HepG2 (cell line): Measurements from ENCODE around the gene GCLM. TPM values are rescaled to one million over a fixed set of nuclear protein-coding genes. Genes with fewer than 3 reads are reported as not detected.

Experiments
- CEBPG ChIP-seq: IDR thresholded peaks from 2 replicates; pipeline ENCODE4 v1.6.1; 2016
- GPN1 ChIP-seq: sonication (generic); formaldehyde crosslinking; IDR thresholded peaks from 2 replicates; pipeline ENCODE4 v1.5.1; 2020; ENCODE audit warnings: missing genetic modification reagents, borderline replicate concordance
- HDAC1 ChIP-seq: sonication (generic); formaldehyde crosslinking; IDR thresholded peaks from 2 replicates; pipeline ENCODE4 v1.5.1; 2020; ENCODE audit warnings: mild to moderate bottlenecking, missing genetic modification reagents
- HES4 ChIP-seq: sonication (generic); formaldehyde crosslinking; IDR thresholded peaks from 2 replicates; pipeline ENCODE4 v1.9.0; 2021; ENCODE audit warnings: mild to moderate bottlenecking, missing genetic modification reagents, borderline replicate concordance
- HNRNPLL ChIP-seq: fragments of 200-400 bp; formaldehyde crosslinking; IDR thresholded peaks from 2 replicates; pipeline ENCODE4 v1.6.1; 2017; ENCODE audit warnings: mild to moderate bottlenecking, low read depth, low read length; ENCODE audit not compliant: poor library complexity, severe bottlenecking
- KMT2A ChIP-seq: sonication (generic); formaldehyde crosslinking; IDR thresholded peaks from 2 replicates; pipeline ENCODE4 v1.4.0; 2020; ENCODE audit warnings: missing genetic modification reagents
- NBN ChIP-seq: fragments of 450-650 bp; conservative IDR thresholded peaks from 2 replicates; pipeline ENCODE4 v1.6.1; 2017
- SRY ChIP-seq: sonication (generic); formaldehyde crosslinking; IDR thresholded peaks from 2 replicates; pipeline ENCODE4 v1.8.0; 2022; ENCODE audit warnings: mild to moderate bottlenecking, missing genetic modification reagents
- TBP ChIP-seq: sonication (generic); formaldehyde crosslinking; IDR thresholded peaks from 2 replicates; pipeline ENCODE4 v1.5.0; 2020; ENCODE audit warnings: missing genetic modification reagents
- YY1 ChIP-seq: IDR thresholded peaks from 2 replicates; pipeline ENCODE4 v1.6.1; 2011; ENCODE audit warnings: low read length, low read depth, moderate library complexity, mild to moderate bottlenecking; ENCODE audit not compliant: insufficient read depth, insufficient replicate concordance
- ZNF101 ChIP-seq: sonication (generic); formaldehyde crosslinking; IDR thresholded peaks from 2 replicates; pipeline ENCODE4 v1.4.0; 2020; ENCODE audit warnings: mild to moderate bottlenecking, low read depth, missing genetic modification reagents, borderline replicate concordance
- ZNF33B ChIP-seq: sonication (generic); formaldehyde crosslinking; IDR thresholded peaks from 2 replicates; pipeline ENCODE4 v1.5.1; 2020; ENCODE audit warnings: mild to moderate bottlenecking, missing genetic modification reagents
- ZNF484 ChIP-seq: sonication (generic); formaldehyde crosslinking; IDR thresholded peaks from 2 replicates; pipeline ENCODE4 v1.5.1; 2020; ENCODE audit warnings: mild to moderate bottlenecking, low read depth, missing genetic modification reagents, borderline replicate concordance
- ZNF546 ChIP-seq: sonication (generic); formaldehyde crosslinking; conservative IDR thresholded peaks from 2 replicates; pipeline ENCODE4 v1.8.1; 2023; ENCODE audit warnings: mild to moderate bottlenecking, missing genetic modification reagents
- ZNF572 ChIP-seq: sonication (generic); formaldehyde crosslinking; IDR thresholded peaks from 2 replicates; pipeline ENCODE4 v1.5.1; 2020; ENCODE audit warnings: mild to moderate bottlenecking, missing genetic modification reagents
- ZNF614 ChIP-seq: IDR thresholded peaks from 2 replicates; pipeline ENCODE4 v1.6.1; 2018; ENCODE audit warnings: missing biosample characterization, missing genetic modification reagents, inconsistent platforms, borderline replicate concordance
- ZNF644 ChIP-seq: IDR thresholded peaks from 2 replicates; pipeline ENCODE4 v1.6.1; 2016; ENCODE audit warnings: low read depth
- ZNF670 ChIP-seq: sonication (generic); formaldehyde crosslinking; IDR thresholded peaks from 2 replicates; pipeline ENCODE4 v1.8.0; 2022; ENCODE audit warnings: mild to moderate bottlenecking, missing genetic modification reagents, borderline replicate concordance
- ZNF83 ChIP-seq: sonication (generic); formaldehyde crosslinking; IDR thresholded peaks from 2 replicates; pipeline ENCODE4 v1.4.0; 2020; ENCODE audit warnings: missing genetic modification reagents, mild to moderate bottlenecking, borderline replicate concordance
- polyA plus RNA-seq, 8 experiments: library from polyadenylated mRNA; depleted of rRNA in 3 of 8; stranded (reverse) in 7 of 8; unstranded in 1 of 8; fragments of >200 nt; fragmentation: Illumina TruSeq in 4 of 8; extraction: Trizol in 4 of 8; gene quantifications; 2 replicates each; pipeline versions ENCODE4 v1.2.1 to v1.2.3, GENCODE V29; 2011 to 2016; ENCODE audit warnings: low read depth in 4 of 8, missing spikeins in 1 of 8, mixed read lengths in 1 of 8; ENCODE audit not compliant: insufficient read depth in 1 of 8
- total RNA-seq, 5 experiments: library from RNA; depleted of rRNA; stranded (reverse); fragments of >200 nt; fragmentation: Illumina TruSeq; extraction: Trizol; gene quantifications; 2 replicates each; pipeline ENCODE4 v1.2.3, GENCODE V29; 2016; ENCODE audit warnings: low read depth in 1 of 5
- TF ChIP-seq, protein P1 (sequence below): sonication (generic); formaldehyde crosslinking; IDR thresholded peaks from 2 replicates; pipeline ENCODE4 v1.9.0; 2021; ENCODE audit warnings: missing genetic modification reagents, mild to moderate bottlenecking, borderline replicate concordance
- TF ChIP-seq, protein P2 (sequence below): sonication (generic); formaldehyde crosslinking; IDR thresholded peaks from 2 replicates; pipeline ENCODE4 v1.9.0; 2022; ENCODE audit warnings: low read depth, missing genetic modification reagents
- TF ChIP-seq, protein P3 (sequence below): sonication (generic); formaldehyde crosslinking; conservative IDR thresholded peaks from 2 replicates; pipeline ENCODE4 v1.4.0; 2020; ENCODE audit warnings: missing genetic modification reagents

The GCLM gene
- total and polyA plus RNA-seq, 2 of the 13 experiments (the other 11 are each of a cell fraction or from before 2014, with no cell fraction given) = 8.7 to 29.9 TPM

DNA sequence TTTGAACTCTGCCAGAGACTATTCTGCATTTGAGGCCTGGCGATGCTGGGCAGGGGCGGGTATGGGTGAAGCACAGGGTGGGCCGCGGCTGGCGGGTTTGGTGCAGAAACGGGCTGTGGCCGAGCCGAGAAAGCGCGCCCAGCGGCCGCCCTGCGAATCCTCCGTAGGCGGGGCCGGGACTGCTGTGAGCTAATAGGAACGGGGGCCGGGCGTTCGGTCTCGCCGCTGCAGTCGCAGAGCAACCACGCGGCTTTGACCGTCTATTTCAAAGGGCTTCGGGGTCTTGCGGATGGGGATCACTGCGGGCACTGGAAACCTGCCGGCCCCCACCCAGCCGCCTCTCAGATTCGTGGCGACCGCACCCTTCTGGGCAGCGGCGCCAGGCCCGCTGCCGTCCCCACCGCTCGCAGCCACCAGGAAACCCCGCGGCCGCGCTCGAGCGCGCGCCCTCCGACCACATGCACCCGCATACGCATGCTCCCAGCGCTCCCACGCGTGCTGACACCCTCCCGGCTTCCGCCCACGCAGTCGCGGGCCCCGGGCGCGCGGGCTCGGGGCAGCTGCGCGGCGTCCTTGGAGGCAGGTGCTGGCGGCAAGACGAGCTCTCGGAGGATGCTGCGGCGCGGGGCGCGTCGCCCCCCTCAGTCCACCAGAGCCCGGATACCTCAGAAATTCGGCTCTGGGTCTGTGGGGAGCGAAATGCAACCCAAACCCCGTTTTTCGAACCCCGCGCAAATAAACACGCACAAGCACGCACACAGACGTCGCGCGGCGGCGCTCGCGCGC, 62.8 kb downstream of the GCLM start (continued):
- TF ChIP-seq, protein P1, sequence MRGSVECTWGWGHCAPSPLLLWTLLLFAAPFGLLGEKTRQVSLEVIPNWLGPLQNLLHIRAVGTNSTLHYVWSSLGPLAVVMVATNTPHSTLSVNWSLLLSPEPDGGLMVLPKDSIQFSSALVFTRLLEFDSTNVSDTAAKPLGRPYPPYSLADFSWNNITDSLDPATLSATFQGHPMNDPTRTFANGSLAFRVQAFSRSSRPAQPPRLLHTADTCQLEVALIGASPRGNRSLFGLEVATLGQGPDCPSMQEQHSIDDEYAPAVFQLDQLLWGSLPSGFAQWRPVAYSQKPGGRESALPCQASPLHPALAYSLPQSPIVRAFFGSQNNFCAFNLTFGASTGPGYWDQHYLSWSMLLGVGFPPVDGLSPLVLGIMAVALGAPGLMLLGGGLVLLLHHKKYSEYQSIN (CRISPR knock-in tag) = no peak
- TF ChIP-seq, protein P2, sequence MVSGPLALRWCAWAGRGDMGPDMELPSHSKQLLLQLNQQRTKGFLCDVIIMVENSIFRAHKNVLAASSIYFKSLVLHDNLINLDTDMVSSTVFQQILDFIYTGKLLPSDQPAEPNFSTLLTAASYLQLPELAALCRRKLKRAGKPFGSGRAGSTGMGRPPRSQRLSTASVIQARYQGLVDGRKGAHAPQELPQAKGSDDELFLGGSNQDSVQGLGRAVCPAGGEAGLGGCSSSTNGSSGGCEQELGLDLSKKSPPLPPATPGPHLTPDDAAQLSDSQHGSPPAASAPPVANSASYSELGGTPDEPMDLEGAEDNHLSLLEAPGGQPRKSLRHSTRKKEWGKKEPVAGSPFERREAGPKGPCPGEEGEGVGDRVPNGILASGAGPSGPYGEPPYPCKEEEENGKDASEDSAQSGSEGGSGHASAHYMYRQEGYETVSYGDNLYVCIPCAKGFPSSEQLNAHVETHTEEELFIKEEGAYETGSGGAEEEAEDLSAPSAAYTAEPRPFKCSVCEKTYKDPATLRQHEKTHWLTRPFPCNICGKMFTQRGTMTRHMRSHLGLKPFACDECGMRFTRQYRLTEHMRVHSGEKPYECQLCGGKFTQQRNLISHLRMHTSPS (CRISPR knock-in tag) = no peak
- TF ChIP-seq HDAC1 (CRISPR knock-in tag) = peak; percentile 52
- peak; percentile 97 for TF ChIP-seq HNRNPLL
- TF ChIP-seq ZNF572 (CRISPR knock-in tag) = no peak
- peak; percentile 23; the same call in 1 of the 2 replicates for TF ChIP-seq HES4
- TF ChIP-seq YY1 = peak; percentile 56
- no peak for TF ChIP-seq TBP (CRISPR knock-in tag)
- no peak for TF ChIP-seq ZNF546 (CRISPR knock-in tag)
- no peak for TF ChIP-seq ZNF83
- TF ChIP-seq NBN = no peak
- TF ChIP-seq ZNF644 (CRISPR knock-in tag) = no peak
- TF ChIP-seq ZNF484 (CRISPR knock-in tag) = no peak
- no peak for TF ChIP-seq ZNF33B
- no peak; the same call in 1 of the 2 replicates for TF ChIP-seq CEBPG (CRISPR knock-in tag)
- no peak for TF ChIP-seq ZNF670 (CRISPR knock-in tag)
- no peak for TF ChIP-seq KMT2A (CRISPR knock-in tag)
- TF ChIP-seq, protein P3, sequence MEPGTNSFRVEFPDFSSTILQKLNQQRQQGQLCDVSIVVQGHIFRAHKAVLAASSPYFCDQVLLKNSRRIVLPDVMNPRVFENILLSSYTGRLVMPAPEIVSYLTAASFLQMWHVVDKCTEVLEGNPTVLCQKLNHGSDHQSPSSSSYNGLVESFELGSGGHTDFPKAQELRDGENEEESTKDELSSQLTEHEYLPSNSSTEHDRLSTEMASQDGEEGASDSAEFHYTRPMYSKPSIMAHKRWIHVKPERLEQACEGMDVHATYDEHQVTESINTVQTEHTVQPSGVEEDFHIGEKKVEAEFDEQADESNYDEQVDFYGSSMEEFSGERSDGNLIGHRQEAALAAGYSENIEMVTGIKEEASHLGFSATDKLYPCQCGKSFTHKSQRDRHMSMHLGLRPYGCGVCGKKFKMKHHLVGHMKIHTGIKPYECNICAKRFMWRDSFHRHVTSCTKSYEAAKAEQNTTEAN (CRISPR knock-in tag) = peak; percentile 47
- no peak for TF ChIP-seq GPN1 (CRISPR knock-in tag)
- no peak for TF ChIP-seq ZNF614 (CRISPR knock-in tag)
- TF ChIP-seq ZNF101 (CRISPR knock-in tag) = no peak
- 0 out of 2 replicates have a peak, but pooled peaks have one; percentile 9 for TF ChIP-seq SRY (CRISPR knock-in tag)
